Kidney (tissue), 14 donors: ENCODE results near the gene DPYSL3. TPM values are rescaled to one million over a fixed set of nuclear protein-coding genes. Genes with fewer than 3 reads are reported as not detected.

Experiments used
- DNase-seq, 5 donors: peaks; one replicate each; pipeline ENCODE4 v3.0.0-alpha.2; 2013 to 2020
- FAIRE-seq: peaks from 2 replicates; lab custom pipeline; 2012; peaks lifted over from hg19 to GRCh38; lab: Jason Lieb, UNC
- H3K27ac ChIP-seq, 2 donors: one replicate each; pipeline ENCODE4 v1.7.0; 2013; ENCODE audit warnings: low read depth in 2 of 2, low read length in 2 of 2, inconsistent platforms in 1 of 2
- H3K27me3 ChIP-seq: one replicate; pipeline ENCODE4 v1.7.1; 2013; ENCODE audit warnings: low read length, inconsistent platforms; ENCODE audit not compliant: control insufficient read depth, insufficient read depth
- H3K36me3 ChIP-seq, 3 donors: one replicate each; pipeline versions ENCODE4 v1.7.0 to v1.7.1; 2013; ENCODE audit warnings: low read length in 3 of 3, control low read depth in 1 of 3, inconsistent platforms in 1 of 3; ENCODE audit not compliant: insufficient read depth in 3 of 3, control insufficient read depth in 2 of 3
- H3K4me1 ChIP-seq, 3 donors: one replicate each; pipeline versions ENCODE4 v1.7.0 to v1.7.1; 2013; ENCODE audit warnings: low read length in 3 of 3, inconsistent platforms in 1 of 3, low read depth in 1 of 3; ENCODE audit not compliant: control insufficient read depth in 2 of 3, insufficient read depth in 2 of 3
- H3K4me3 ChIP-seq, 3 donors: one replicate each; pipeline versions ENCODE4 v1.7.0 to v1.8.1; 2013; ENCODE audit warnings: low read length in 3 of 3, control low read depth in 1 of 3, inconsistent platforms in 1 of 3
- H3K9ac ChIP-seq, 3 donors: one replicate each; pipeline versions ENCODE4 v1.7.0 to v1.7.1; 2013; ENCODE audit warnings: low read length in 3 of 3, control low read depth in 1 of 3, inconsistent platforms in 1 of 3
- H3K9me3 ChIP-seq, 3 donors: one replicate each; pipeline versions ENCODE4 v1.7.0 to v1.7.1; 2013; ENCODE audit warnings: low read length in 3 of 3, control low read depth in 1 of 3, inconsistent platforms in 1 of 3; ENCODE audit not compliant: control insufficient read depth in 2 of 3, insufficient read depth in 1 of 3
- intact Hi-C: fragments of 100-400 bp; cut with DNase I; formaldehyde crosslinking; loops from one replicate; pipeline ENCODE4 v1.11.1; 2022
- polyA plus RNA-seq: library from polyadenylated mRNA; stranded (reverse); fragments of 350-450 nt; fragmentation: Illumina TruSeq; extraction: RNeasy Lipid Tissue Mini Kit (QIAGEN cat#74804); gene quantifications from one replicate; pipeline ENCODE4 v1.2.3, GENCODE V29; 2014; ENCODE audit warnings: low read depth, low replicate concordance; ENCODE audit not compliant: insufficient read depth
- total RNA-seq: library from RNA; stranded (reverse); fragmentation: NEBNext Ultra II Directional; extraction: Animal tissue kit (Norgen Biotek cat#: 25700); gene quantifications from one replicate; pipeline ENCODE4 v1.2.1, GENCODE V29; 2021
- TF ChIP-seq, protein P1 (sequence below): IDR thresholded peaks from 3 replicates; pipeline ENCODE4 v1.5.1; 2012; ENCODE audit warnings: mild to moderate bottlenecking, moderate library complexity, borderline replicate concordance; ENCODE audit not compliant: insufficient read depth; ENCODE audit errors: extremely low read depth
- donor health status: control.
- donor health status: control.
- donor health status: control.
- donor health status: control.
- donor health status: control.
- donor health status: DM: yes; HTN: yes; CAD: no.
- donor health status: Normal renal cell carcinoma (clear cell type).

The DPYSL3 gene
- total and polyA plus RNA-seq, 2 donors from 2014 or later, result 7.1 to 19.1 TPM

DNA sequence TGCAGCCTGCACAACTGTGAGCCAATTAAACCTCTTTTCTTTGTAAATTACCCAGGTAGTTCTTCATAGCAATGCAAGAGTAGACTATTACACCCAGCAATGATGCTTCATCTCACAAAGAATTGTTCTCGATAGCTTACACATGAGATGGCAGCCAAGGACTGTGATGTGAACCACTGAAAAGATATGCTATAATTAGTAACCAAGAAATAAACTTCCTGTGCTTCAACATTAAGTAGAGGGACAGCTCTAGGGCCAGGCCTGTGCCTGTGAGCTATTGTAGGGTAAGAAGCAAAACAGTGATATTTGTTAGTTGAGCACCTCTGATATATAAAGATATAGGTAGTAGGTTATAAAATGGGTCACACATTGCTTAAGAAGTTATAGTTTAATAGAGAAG, 41.8 kb upstream of the DPYSL3 start:
- intact Hi-C loops, result no loop called here
- Histone ChIP-seq H3K9me3 (no peaks in the 10 kb centered on the region), H3K4me1 (no peaks in the 10 kb centered on the region), H3K27me3 (no peaks in the 10 kb centered on the region), H3K4me3 (no peak overlapping the region), H3K27ac (no peak overlapping the region), H3K36me3 (no peaks in the 10 kb centered on the region), H3K9ac (no peak overlapping the region)
- TF ChIP-seq, protein P1, sequence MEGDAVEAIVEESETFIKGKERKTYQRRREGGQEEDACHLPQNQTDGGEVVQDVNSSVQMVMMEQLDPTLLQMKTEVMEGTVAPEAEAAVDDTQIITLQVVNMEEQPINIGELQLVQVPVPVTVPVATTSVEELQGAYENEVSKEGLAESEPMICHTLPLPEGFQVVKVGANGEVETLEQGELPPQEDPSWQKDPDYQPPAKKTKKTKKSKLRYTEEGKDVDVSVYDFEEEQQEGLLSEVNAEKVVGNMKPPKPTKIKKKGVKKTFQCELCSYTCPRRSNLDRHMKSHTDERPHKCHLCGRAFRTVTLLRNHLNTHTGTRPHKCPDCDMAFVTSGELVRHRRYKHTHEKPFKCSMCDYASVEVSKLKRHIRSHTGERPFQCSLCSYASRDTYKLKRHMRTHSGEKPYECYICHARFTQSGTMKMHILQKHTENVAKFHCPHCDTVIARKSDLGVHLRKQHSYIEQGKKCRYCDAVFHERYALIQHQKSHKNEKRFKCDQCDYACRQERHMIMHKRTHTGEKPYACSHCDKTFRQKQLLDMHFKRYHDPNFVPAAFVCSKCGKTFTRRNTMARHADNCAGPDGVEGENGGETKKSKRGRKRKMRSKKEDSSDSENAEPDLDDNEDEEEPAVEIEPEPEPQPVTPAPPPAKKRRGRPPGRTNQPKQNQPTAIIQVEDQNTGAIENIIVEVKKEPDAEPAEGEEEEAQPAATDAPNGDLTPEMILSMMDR, result no peak
- DNase-seq (no peak), FAIRE-seq (no peak)

DNA sequence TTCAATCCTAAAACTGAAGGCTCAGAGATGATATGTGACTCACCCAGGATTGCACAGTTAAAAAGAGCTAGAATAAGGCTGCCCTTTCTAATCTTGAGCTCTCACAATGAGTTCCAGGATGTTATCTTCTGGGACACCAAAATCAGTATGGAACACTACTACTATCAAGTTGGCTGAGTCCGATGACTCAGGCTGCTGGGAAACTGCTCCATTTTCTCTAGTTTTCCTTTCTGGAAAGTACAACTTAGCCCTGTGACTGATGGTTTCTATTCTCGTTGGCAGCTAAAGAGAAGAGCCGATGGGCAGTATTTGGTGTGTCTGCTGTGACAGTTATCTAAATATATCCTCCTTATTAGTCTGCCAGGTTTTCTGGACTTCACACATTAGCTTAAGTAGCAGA, 37.9 kb upstream of the DPYSL3 start:
- intact Hi-C loops, result no loop called here
- FAIRE-seq, result no peak
- H3K36me3 ChIP-seq, result no peaks in the 10 kb centered on the region
- no peak overlapping the region for H3K9ac ChIP-seq
- DNase-seq, result no peak
- TF ChIP-seq, protein P1, result no peak
- no peaks in the 10 kb centered on the region for H3K9me3 ChIP-seq
- H3K27me3 ChIP-seq, result no peaks in the 10 kb centered on the region
- H3K4me1 ChIP-seq, result no peaks in the 10 kb centered on the region
- no peak overlapping the region for H3K4me3 ChIP-seq
- no peak overlapping the region for H3K27ac ChIP-seq

DNA sequence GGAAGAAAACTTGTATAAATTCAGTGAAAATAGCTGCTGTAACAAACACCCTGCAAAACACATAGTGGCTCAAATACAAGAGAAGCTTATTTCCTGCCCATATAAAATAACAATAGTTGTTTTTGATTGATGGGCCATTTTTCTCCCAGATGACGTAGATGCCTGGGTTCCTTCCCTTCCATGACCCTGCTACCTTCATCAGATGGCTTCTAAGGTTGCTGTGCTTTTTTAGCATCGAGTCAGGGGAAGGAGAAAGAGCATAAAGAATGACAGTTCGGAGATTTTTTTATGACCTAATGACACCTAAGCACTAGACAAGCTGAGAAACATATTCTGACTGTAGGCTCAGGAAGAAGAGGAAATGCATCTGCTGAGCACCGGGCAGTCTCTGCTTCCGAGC, 34.7 kb upstream of the DPYSL3 start:
- intact Hi-C loops, result no loop called here
- Histone ChIP-seq H3K9ac (no peak overlapping the region), H3K36me3 (no peaks in the 10 kb centered on the region), H3K4me3 (no peak overlapping the region), H3K4me1 (no peaks in the 10 kb centered on the region), H3K27me3 (no peaks in the 10 kb centered on the region), H3K27ac (no peak overlapping the region), H3K9me3 (no peaks in the 10 kb centered on the region)
- TF ChIP-seq, protein P1, result no peak
- FAIRE-seq (no peak), DNase-seq (peak in 1 of 5 donors; percentile 6)

GRCh38 chr5:147539053-147539452, 29.2 kb upstream of the DPYSL3 start:
- Histone ChIP-seq H3K9me3 (no peaks in the 10 kb centered on the region), H3K27ac (no peak overlapping the region), H3K4me3 (no peak overlapping the region), H3K9ac (no peak overlapping the region), H3K4me1 (no peaks in the 10 kb centered on the region), H3K36me3 (no peaks in the 10 kb centered on the region), H3K27me3 (no peaks in the 10 kb centered on the region)
- no peak for DNase-seq
- TF ChIP-seq, protein P1, result no peak
- intact Hi-C loops, result no loop called here
- no peak for FAIRE-seq
